HG03066 (cell line): ENCODE measurements around the gene SLC38A1.
A peak's percentile ranks its signal among the peaks of the same experiment; 100 is the strongest.
"Not testable (repeated sequence)": the region's sequence is repeated elsewhere in the genome, so short reads cannot be mapped to it uniquely, and the experiment has no call there.

Source experiments
- ATAC-seq: cut with Tn5 transposase; IDR thresholded peaks from one replicate; pipeline ENCODE4 v1.9.1; 2021; ENCODE audit warnings: low read depth; ENCODE audit not compliant: unreplicated experiment

Gene SLC38A1

DNA sequence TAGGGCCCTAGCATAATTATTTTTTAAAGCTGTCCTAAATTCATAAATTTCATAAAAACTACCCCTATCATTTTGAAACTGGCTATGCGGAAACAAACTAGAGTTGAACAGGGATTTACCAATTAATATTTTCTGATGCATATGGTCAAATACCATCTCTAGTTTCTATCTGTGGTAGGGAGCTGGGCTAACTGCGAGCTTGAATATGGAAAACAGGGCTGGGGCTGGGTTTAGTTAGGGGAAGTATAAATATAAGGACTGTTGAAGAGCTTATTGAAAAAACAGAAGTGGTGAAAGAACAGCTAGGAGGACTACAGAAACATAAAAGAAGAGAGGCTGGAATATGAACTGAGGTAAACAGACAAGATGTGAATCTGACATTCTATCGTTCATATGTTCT is 91.8 kb downstream of the SLC38A1 start:
- no peak for ATAC-seq

DNA sequence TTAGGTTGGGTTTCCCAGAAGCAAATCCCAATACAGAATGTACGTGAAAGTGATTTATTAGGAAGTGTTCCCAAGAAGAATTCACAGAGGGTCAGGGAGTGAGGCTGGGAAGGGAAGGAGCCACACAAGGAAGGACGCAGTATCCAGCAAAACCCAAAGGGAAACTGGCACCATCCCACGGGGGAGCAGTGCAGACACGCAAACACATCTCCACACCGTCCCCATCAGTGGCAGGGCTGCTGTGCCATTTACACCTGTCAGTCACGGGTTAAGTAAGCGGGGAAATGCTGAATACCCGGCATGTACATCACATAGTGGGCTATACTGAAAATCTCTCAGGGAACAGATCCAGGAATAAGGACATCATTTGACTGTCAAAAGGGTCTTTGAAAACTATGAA is 93.9 kb downstream of the SLC38A1 start:
- ATAC-seq, result no peak

DNA sequence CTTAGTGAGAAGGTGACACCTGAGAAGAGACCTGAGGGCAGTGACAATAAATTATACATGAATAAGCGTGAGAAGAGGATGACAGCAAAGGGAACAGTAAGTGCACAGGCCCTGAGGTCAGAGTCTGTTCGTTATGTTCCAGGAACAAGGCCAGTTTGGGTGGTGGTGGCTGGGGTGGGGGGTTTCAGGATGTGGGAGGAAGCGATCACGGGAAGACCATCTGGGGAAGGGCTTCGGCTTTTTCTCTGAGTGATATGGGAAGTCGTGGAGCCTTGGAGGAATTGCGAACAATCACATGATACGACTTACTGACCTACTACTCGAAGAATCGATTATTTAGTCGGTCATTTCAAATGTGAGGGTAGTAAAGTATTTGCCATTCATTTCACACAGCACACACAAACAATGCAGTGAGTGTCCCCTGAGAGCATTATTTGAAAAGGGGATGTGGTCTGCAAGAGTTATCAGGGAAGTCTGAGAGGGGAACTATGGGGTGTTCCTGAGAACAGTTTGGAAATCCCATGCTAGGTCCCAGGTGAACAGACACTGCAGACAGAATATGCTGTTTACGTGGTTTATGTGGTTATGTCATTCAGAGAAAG is 94.7 kb downstream of the SLC38A1 start:
- ATAC-seq, result peak; percentile 36

DNA sequence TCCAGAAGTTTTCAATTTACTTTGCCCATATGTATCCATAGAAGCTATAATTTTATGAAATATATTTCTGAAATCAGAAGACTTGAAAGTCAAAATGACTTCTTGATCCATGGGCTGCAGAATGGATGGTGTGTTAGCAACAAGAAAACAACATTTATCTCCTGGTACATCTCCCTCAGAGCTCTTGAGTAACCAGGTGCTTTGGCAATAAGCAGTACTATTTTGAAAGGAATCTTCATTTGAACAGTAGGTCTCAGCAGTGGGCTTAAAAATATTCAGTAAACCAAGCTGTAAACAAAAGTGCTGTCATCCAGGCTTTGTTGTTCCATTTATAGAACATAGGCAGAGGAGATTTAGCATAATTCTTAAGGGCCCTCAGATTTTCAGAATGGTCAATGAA is 100.4 kb downstream of the SLC38A1 start:
- ATAC-seq, result no peak

DNA sequence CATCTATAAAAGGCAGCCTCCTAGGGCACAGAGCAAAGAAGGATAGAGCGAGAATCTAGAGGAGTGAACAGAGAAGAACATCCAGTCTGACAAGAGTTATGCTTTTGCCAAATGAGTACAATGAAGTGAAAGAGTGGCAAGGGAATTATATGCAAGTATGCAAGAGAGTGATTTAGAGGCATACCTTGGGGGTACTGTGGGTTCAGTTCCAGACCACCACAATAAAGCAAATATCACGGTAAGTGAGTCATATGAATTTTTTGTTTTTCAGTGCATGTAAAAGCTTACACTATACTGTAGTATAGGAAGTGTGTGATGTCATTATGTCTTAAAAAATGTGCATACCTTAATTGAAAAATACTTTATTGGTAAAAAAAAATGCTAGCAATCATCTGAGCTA is 101.4 kb downstream of the SLC38A1 start:
- ATAC-seq, result no peak

DNA sequence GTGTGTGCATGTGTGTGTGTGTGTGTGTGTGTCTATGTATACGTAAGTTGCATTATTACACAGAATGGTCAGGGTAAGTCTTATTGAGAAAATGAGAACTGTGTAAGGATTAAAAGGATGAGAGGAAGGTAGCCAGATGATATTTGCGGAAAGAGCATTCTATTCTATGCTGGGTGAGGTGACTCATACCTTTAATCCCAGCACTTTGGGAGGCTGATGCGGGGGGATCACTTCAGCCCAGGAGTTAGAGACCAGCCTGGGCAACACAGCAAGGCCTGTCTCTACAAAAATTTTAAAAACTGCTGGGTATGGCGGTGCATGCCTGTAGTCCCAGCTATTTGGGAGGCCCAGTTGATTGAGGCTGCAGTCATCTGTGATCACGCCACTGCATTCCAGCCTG is 103.7 kb downstream of the SLC38A1 start:
- ATAC-seq, result no peak

DNA sequence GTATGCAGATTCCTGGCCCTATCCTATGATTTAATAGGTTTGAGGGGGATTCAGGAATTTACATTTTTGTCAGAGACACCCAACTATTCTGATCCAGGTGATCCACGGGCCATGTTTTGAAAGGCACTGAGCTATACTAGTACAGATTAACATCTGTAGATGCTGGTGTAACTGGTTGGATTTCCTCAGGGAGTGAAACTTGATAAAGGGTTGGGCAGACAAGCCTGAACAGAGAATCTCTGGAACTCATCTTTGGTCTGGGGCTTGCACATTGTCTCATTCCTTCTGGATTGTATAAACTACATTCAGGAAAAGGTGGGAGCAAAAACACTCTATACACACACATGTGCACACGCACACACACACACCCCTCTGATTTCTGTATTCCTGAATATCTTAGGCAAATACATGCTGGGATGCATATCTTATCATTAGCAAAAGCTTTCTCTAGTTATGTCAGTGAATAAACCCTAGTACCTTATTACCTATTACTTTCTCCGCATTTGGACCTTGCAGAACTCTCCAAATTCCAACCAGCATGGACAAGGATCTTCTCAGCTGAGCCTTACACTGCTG is 104.6 kb downstream of the SLC38A1 start:
- no peak for ATAC-seq

DNA sequence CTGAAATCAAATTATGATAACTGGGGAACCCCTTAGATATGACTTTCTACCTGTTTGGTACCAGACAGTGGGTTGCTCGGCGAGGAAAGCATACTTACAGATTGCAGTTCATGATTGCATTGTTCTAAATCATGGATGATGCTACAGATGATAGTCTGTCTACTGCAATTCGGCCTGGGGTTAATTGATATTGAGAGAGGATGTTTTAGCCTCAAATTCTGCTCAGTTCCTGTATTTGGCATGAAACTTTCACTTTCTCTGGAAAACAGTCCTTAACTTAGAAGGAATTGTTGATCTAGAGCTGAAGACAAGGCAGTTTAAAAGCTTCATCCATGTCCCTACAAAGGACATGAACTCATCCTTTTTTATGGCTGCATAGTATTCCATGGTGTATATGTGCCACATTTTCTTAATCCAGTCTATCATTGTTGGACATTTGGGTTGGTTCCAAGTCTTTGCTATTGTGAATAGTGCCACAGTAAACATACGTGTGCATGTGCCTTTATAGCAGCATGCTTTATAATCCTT is 106.2 kb downstream of the SLC38A1 start:
- not testable (repeated sequence) for ATAC-seq

DNA sequence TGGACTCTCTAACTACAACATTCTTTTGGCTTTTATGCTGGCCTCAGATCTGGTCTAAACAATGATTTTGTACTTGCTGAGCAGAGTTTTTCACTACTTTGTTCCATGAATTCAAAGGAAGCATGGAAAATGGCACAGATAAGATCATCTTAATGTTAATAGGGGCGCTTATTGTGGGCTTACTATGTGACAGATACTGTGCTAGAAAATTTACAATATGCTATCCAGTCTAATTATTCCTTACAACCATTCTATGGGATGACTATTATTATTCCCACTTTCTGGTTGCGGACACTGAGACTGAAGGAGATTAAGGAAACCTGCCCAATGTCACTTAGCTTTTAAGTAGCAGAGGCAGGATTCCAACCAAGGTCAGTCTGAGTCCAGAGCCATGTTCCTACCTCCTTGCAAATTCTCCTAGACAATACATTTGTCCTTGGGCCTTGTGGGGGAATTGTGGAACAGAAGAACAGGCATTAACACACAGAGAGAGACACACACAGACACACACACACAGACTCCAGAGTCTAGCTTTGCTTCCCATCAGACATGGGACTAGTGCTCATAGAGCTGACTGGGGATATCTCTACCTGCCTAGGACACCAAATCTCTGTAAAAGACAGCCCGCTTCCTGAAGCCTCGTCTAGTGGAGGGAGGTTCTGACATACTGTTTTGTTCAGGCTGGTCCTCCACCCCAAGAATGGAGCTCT is 107.7 kb downstream of the SLC38A1 start:
- ATAC-seq, result no peak

DNA sequence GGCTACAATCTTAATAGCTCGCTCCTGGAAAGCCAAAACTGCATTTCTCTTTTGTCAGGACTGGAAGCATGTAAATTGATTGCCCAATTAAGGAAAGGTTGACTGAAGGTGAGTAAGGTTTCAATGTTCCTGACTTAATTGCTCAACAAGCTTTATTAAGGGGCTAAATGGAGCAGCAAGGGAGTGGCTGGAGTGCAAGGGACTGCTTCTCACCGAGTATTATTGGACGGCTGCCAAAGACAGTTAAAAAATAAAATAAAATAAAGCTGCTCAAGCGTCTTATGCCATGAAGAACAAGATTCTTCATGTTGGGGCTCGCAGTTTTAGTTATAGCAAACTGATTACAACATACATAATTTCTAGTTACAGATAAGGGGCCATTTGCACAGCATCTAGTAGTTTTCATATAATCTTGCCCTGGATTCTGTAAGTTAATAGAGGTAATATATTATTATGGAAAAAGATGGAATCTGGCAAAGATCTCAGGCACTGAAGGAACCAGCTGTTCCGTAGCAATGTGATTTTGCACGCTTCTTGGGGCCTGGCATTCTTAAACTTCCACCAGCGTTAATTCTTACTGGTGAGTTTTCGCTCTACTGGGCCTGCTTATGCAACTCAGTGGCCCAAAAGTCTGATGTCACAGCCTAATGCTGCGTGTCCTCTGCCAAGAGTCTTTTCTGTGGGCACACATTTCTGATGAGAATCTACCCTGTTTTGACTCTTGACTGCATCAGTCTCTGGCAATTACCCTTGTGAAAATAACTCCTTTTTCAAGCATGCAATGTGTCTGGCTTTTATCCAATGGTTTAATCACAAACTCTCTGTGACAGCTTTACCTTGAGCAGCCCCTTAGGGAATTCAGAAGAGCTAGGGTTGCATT is 108.5 kb downstream of the SLC38A1 start:
- ATAC-seq, result no peak

DNA sequence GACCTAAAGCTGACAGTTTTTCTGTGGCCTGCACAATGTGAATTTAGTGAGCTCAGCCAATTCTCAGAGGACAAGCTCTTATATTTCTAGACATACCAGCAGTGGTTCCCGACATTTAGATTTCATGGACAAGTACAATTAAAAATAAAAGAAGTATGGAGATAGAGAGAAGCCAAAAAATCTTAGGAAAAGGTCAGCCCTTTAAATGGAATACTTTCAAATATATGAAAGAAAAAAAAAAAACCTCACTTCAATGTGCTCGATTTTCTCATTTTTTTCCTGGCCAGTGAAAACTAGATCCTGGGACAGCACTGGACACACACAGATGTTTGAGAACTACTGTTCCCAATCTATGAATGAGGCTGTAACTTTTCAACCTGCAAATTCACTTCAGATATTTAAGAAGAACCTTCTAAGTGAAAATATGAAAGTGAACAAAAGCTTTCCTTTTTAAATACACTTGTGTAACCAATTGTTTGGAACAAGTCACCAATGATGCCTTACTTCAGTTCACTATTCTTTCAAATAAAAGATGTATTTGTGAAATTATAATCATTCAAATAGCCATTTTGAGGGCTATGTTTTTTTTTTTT is 109.4 kb downstream of the SLC38A1 start:
- no peak for ATAC-seq

DNA sequence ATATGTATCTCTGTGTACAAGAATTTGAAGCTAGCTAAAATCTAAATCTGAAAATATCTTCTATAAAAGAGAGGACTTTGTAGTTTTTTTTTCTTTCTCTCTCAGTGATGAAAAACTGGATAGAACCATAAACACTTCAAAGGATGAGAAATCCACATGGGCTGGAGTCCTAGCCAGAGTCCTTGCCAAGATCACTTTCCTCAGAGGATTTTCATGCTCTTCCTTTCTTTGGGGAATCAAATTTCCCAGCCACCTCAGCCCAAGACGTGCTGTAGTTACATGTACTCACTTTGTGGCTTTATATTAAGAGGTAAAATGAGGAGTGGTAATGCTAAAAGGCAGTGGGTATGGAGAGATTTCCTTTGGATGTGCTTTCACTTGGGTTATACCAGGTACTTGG is 110.3 kb downstream of the SLC38A1 start:
- no peak for ATAC-seq

DNA sequence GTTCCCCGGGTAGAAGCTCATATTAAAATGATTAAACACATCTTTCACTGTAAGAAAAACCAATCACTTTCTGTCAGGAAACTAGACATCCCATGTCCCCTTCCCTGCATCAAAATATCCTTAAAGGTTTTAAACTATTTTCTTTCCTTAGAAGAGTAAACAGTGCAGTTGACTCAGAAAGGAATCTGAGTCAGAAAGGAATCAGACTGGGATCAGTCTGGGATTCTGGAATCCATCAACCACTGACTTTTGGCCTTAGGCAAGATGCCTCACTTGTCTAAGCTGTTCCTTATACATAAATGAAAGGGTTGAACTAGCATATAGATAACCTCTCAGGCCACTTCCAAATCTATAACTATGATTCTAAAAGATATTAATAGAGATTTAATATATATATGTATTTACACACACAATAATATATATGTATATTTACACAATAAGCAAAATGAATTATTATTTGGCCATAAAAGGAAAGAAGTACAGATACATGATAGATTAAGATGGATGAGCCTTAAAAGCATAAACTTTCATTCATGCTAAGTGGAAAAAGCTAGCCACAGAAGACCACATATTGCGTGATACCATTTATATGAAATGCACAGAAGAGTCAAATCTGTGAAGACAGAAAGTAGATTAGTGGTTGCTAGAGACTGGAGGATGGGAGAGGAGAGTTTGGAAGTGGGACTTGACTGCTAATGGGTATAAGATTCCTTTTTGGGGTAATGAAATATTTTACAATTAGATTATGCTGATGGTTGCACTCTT is 114.4 kb downstream of the SLC38A1 start:
- ATAC-seq, result no peak

DNA sequence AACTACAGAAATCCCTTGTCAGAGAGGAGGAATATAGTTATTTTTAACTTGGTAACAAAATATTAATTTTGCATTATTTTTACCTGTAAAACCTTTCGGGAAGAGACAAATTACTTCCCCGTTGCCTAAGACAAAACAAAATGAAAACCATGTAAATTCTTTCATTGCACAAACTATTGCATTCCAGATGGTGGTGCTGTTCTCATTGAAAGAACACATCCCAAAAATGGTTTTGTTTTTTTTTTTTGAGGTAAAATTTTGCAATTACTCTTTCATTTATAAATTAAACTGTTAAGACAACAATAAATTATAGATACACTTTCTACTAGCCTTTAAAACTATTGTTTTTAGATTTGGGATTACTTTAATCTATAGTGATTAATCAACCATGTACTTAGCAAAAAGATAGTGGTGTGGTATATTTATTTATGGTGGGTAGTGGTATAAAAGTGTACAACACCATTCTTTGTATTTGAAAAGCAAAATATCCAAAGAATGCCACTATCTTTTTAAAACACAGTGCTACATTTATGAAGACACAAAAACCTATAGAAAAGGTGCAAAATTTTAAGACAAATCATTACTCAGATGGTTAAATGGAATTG is 115.5 kb downstream of the SLC38A1 start:
- ATAC-seq, result no peak

DNA sequence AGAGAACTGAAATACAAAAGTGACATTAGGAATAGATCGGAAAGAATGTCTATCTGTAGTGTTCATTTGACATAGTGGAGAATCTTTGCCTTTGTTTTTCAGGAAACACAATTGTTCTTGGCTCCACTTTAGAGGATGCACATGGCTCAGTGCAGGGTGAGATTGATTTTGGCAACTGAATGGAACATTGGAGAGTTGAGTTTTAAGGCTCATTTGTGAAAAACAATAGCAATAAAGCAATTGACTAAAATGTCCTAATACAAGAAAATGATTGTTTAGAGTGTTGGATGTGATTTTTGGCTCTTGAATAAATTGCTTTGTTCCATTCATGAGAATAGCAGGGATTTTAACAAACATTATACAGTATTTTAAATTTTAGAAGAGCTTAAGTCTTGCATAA is 116.4 kb downstream of the SLC38A1 start:
- no peak for ATAC-seq

DNA sequence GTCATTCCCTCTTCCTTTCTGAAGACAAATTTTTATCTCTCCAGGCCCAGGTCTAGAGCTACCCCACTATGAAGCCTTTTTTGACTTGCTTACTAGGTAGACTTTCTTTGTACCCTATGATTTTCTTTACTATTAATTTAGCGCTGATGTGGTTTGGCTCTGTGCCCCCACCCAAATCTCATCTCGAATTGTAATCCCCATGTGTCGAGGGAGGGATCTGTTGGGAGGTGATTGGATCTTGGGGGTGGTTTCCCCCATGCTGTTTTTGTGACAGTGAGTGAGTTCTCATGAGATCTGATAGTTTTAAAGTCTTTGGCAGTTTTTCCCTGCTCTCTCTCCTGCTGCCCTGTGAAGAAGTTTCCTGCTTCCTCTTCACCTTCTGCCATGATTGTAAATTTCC is 118.1 kb downstream of the SLC38A1 start:
- no peak for ATAC-seq

DNA sequence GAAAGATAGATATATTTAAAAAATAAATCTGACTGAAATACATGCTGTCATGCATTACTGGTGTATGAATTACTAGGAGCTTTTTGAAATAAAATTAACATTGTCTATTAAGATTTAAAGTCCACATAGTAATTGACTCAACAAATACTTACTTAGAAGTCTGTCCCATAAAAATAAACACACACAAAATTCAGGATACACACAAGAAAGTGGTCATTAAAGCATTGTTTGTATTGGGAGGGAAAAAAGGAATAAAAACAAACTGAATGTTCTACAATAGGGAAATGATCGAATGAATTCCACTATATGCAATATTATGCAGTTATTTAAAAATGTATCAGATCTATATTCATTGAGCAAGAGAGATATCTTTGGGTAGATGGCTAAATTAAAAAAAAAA is 118.9 kb downstream of the SLC38A1 start:
- no peak for ATAC-seq

DNA sequence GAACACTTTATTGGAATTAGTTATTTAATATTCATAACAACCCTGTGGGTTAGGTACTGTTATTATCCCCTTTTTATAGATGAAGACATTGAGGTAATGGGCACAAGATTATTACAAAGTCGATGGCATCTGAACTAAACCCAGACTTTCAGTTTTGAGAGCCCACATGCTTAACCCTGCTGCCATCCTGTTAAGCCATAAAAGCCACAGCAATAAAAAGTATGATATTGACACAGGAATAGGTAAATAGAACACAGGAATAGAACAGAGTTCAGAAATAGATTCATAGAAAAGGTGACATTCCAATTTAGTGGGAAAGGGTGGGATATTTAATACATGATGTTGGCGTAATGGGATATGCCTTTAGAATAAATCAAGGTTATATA is 119.8 kb downstream of the SLC38A1 start:
- no peak for ATAC-seq

DNA sequence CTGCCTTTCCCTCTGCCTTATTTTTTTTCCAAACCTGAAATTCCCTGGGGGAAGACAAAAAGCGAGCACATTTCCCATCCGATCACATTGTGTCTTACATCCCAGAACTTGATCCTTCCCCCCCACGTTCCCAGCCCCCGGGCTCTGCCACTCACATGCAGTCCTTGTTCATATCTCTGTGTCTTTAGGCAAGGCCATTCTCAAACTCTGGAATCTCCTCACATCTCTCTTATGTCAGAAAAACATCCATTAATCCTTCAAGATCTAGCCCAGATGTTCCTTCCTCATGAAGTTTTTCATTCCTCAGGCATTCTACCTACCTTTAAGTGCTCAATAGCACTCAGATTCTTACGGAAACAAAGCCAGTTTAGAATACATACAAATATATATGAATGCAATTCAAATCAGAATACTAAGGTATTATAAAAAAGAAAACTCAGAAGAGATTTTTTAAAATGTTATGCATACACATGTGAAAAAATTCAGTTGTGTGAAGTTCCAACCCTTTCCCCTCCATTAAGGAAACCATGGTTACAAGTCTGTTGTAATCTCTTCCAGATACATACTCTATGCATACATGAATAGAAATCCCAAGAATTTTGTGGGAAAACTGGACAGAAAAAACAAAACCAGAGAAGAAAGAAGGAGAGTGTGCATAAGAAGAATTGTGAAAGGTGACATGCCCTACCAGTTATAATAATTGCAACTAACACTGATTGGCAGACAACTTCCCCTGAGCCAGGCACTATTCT is 120.3 kb downstream of the SLC38A1 start:
- no peak for ATAC-seq
